ENCODE results near the gene SEC24D.

Gene SEC24D

DNA sequence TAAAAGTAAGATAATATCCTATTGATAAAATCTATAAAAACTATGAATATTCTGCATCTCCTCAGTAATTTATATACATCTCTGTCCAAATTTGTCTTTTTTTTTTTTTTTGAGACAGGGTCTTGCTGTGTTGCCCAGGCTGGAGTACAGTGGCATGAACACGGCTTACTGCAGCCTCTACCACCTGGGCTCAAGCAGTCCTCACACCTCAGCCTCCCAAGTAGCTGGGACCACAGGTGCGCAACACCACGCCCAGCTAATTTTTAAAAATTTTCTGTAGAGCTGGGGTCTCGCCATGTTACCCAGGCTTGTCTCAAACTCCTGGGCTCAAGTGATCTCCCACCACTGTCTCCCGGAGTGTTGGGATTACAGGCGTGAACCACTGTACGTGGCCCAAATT is 12.3 kb upstream of the SEC24D start:
- no peaks in the 10 kb centered on the region for H3K79me2 ChIP-seq (ENCODE audit: control insufficient read depth, low read length)
- no peaks in the 10 kb centered on the region for H3K27me3 ChIP-seq (ENCODE audit: control insufficient read depth, low read length)
- H3K4me3 ChIP-seq (ENCODE audit: low read length) = no peak overlapping the region
- no peaks in the 10 kb centered on the region for H3K36me3 ChIP-seq (ENCODE audit: control insufficient read depth, low read length)
- no peaks in the 10 kb centered on the region; the same call in 1 of the 2 replicates for H3K9me3 ChIP-seq (ENCODE audit: control insufficient read depth, insufficient read depth, low read length)
- no peak overlapping the region for H3K27ac ChIP-seq (ENCODE audit: low read depth, low read length)
- H3K9me2 ChIP-seq (replicated peaks; ENCODE audit: control insufficient read depth, low read length) = no peaks in the 10 kb centered on the region
- no peak overlapping the region for H3K4me2 ChIP-seq (ENCODE audit: low read length)
- H4K20me1 ChIP-seq (ENCODE audit: control insufficient read depth, insufficient read depth, low read depth, low read length) = no peaks in the 10 kb centered on the region
- no peaks in the 10 kb centered on the region for H3F3A ChIP-seq (ENCODE audit: control insufficient read depth, insufficient read depth)
- no peak for TF ChIP-seq EZH2phosphoT487 (IDR thresholded peaks at IDR 0.05; ENCODE audit: borderline replicate concordance, low read length)
- no peak for TF ChIP-seq CTCF (IDR thresholded peaks at IDR 0.05; ENCODE audit: low read depth, low read length, poor library complexity, severe bottlenecking)
- peaks cover 17% of the 10 kb centered on the region for H3K4me1 ChIP-seq (ENCODE audit: control insufficient read depth, low read length)

GRCh38 chr4:118846979-118847378 is 11.1 kb upstream of the SEC24D start:
- H3K36me3 ChIP-seq (ENCODE audit: control insufficient read depth, low read length) = no peaks in the 10 kb centered on the region
- H4K20me1 ChIP-seq (ENCODE audit: control insufficient read depth, insufficient read depth, low read depth, low read length) = no peaks in the 10 kb centered on the region
- TF ChIP-seq EZH2phosphoT487 (IDR thresholded peaks at IDR 0.05; ENCODE audit: borderline replicate concordance, low read length) (no peak), CTCF (IDR thresholded peaks at IDR 0.05; ENCODE audit: low read depth, low read length, poor library complexity, severe bottlenecking) (no peak)
- no peaks in the 10 kb centered on the region for H3F3A ChIP-seq (ENCODE audit: control insufficient read depth, insufficient read depth)
- H3K4me1 ChIP-seq (ENCODE audit: control insufficient read depth, low read length) = peaks cover 14% of the 10 kb centered on the region
- no peak overlapping the region for H3K4me3 ChIP-seq (ENCODE audit: low read length)
- H3K27ac ChIP-seq (ENCODE audit: low read depth, low read length) = no peak overlapping the region
- H3K27me3 ChIP-seq (ENCODE audit: control insufficient read depth, low read length) = no peaks in the 10 kb centered on the region
- H3K9me3 ChIP-seq (ENCODE audit: control insufficient read depth, insufficient read depth, low read length) = no peaks in the 10 kb centered on the region; the same call in 1 of the 2 replicates
- H3K9me2 ChIP-seq (replicated peaks; ENCODE audit: control insufficient read depth, low read length) = no peaks in the 10 kb centered on the region
- no peaks in the 10 kb centered on the region for H3K79me2 ChIP-seq (ENCODE audit: control insufficient read depth, low read length)
- H3K4me2 ChIP-seq (ENCODE audit: low read length) = no peak overlapping the region

DNA sequence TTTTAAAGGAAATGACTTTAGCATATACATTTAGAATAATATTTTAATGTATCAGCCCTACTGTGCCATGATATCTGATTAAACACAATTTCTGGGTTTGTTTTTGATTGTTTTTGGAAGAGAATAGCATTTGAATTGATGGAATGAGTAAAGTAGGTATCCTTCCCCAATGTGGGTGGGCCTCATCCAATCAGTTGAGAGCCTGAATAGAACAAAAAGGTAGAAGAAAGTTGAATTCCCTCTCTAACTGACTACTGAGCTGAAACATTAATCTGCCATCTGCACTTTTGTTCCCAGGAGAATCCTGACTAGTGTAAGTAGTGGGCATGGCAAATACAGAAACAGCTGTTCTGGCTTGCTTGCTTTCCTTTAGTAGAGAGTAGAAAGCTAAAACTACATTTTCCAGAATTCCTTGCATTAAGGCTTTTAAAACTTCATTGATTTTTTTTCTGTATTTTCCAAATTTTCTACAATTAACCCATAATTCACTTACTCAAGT is 9.7 kb upstream of the SEC24D start:
- no peak overlapping the region for H3K4me3 ChIP-seq (ENCODE audit: low read length)
- no peak overlapping the region for H3K4me2 ChIP-seq (ENCODE audit: low read length)
- H3K27me3 ChIP-seq (ENCODE audit: control insufficient read depth, low read length) = no peaks in the 10 kb centered on the region
- H3K4me1 ChIP-seq (ENCODE audit: control insufficient read depth, low read length) = peaks cover 6% of the 10 kb centered on the region
- no peaks in the 10 kb centered on the region for H3F3A ChIP-seq (ENCODE audit: control insufficient read depth, insufficient read depth)
- TF ChIP-seq EZH2phosphoT487 (IDR thresholded peaks at IDR 0.05; ENCODE audit: borderline replicate concordance, low read length) (no peak), CTCF (IDR thresholded peaks at IDR 0.05; ENCODE audit: low read depth, low read length, poor library complexity, severe bottlenecking) (no peak)
- no peaks in the 10 kb centered on the region for H3K36me3 ChIP-seq (ENCODE audit: control insufficient read depth, low read length)
- no peaks in the 10 kb centered on the region for H3K79me2 ChIP-seq (ENCODE audit: control insufficient read depth, low read length)
- no peak overlapping the region for H3K27ac ChIP-seq (ENCODE audit: low read depth, low read length)
- H3K9me2 ChIP-seq (replicated peaks; ENCODE audit: control insufficient read depth, low read length) = no peaks in the 10 kb centered on the region
- H4K20me1 ChIP-seq (ENCODE audit: control insufficient read depth, insufficient read depth, low read depth, low read length) = no peaks in the 10 kb centered on the region
- no peaks in the 10 kb centered on the region; the same call in 1 of the 2 replicates for H3K9me3 ChIP-seq (ENCODE audit: control insufficient read depth, insufficient read depth, low read length)

Data from DOHH2 (cell line).